GM21786 (cell line): ENCODE data around the gene DES.
"Not testable (repeated sequence)": the region's sequence is repeated elsewhere in the genome, so short reads cannot be mapped to it uniquely, and the experiment has no call there.

Source experiments
- ATAC-seq: cut with Tn5 transposase; IDR thresholded peaks from one replicate; pipeline ENCODE4 v1.9.1; 2021; ENCODE audit not compliant: unreplicated experiment

The DES gene

GRCh38 chr2:219418155-219419011 lies at the start of gene DES:
TSS of gene DES (plus strand) at chr2:219418377. CDS start at chr2:219418463, 86 bp downstream.
- no peak for ATAC-seq

GRCh38 chr2:219368690-219369191 lies 49.4 kb upstream of the DES start:
- no peak for ATAC-seq

GRCh38 chr2:219369447-219369861 lies 48.7 kb upstream of the DES start:
- ATAC-seq: no peak

- no peak for ATAC-seq
These were observed 39.9 kb upstream of the DES start for GRCh38 chr2:219378163-219378851.

- no peak for ATAC-seq
These were observed 37.3 kb upstream of the DES start for GRCh38 chr2:219380926-219381325.

- ATAC-seq: no peak
These were observed 36.7 kb upstream of the DES start for GRCh38 chr2:219381448-219381847.

- no peak for ATAC-seq
These were observed 34.0 kb upstream of the DES start for GRCh38 chr2:219384083-219384713.

GRCh38 chr2:219384859-219385258 lies 33.3 kb upstream of the DES start:
- ATAC-seq: no peak

GRCh38 chr2:219385958-219386520 lies 32.1 kb upstream of the DES start:
- no peak for ATAC-seq

- ATAC-seq: no peak
These were observed 31.5 kb upstream of the DES start for GRCh38 chr2:219386532-219387280.

GRCh38 chr2:219387306-219388120 lies 30.7 kb upstream of the DES start, which contains the start of gene DNPEP:
TSS of gene DNPEP (minus strand) at chr2:219387912. CDS start at chr2:219387794, 118 bp downstream.
- ATAC-seq: peak; percentile 64

GRCh38 chr2:219388121-219388906 lies 29.9 kb upstream of the DES start:
- peak; percentile 77 for ATAC-seq

GRCh38 chr2:219388907-219389156 lies 29.3 kb upstream of the DES start:
- ATAC-seq: no peak

GRCh38 chr2:219392754-219393153 lies 25.4 kb upstream of the DES start:
- ATAC-seq: no peak

GRCh38 chr2:219395056-219395455 lies 23.1 kb upstream of the DES start:
- ATAC-seq: not testable (repeated sequence)

GRCh38 chr2:219395609-219396008 lies 22.6 kb upstream of the DES start:
- no peak for ATAC-seq

GRCh38 chr2:219396863-219397457 lies 21.2 kb upstream of the DES start:
- ATAC-seq: no peak

- ATAC-seq: no peak
These were observed 19.3 kb upstream of the DES start for GRCh38 chr2:219398721-219399363.
